Smooth muscle cell (in vitro differentiated cells): ENCODE data around the gene PTPN6. TPM values are rescaled to one million over a fixed set of nuclear protein-coding genes. Genes with fewer than 3 reads are reported as not detected.

Experiments used
- DNase-seq: peaks from one replicate; lab custom pipeline; 2025; ENCODE audit not compliant: unreplicated experiment; lab: John Stamatoyannopoulos, UW
- H2AFZ ChIP-seq: fragments of 200-600 bp; sonication (generic); 2 replicates; pipeline ENCODE4 v1.6.0; 2016; ENCODE audit warnings: antibody characterized with exemption, low read depth, mild to moderate bottlenecking
- H3F3A ChIP-seq: fragments of 200-600 bp; sonication (generic); 2 replicates; pipeline ENCODE4 v1.6.0; 2017; ENCODE audit warnings: antibody characterized with exemption, low read depth
- H3K27ac ChIP-seq: fragments of 200-600 bp; sonication (generic); 2 replicates; pipeline ENCODE4 v1.5.1; 2016; ENCODE audit warnings: low read depth, mild to moderate bottlenecking
- H3K27me3 ChIP-seq: fragments of 200-600 bp; sonication (generic); 2 replicates; pipeline ENCODE4 v1.6.1; 2016; ENCODE audit warnings: low read depth, mild to moderate bottlenecking
- H3K36me3 ChIP-seq: fragments of 200-600 bp; sonication (generic); 2 replicates; pipeline ENCODE4 v1.5.1; 2016; ENCODE audit warnings: low read depth
- H3K4me1 ChIP-seq: fragments of 200-600 bp; sonication (generic); 2 replicates; pipeline ENCODE4 v1.5.1; 2016; ENCODE audit warnings: low read depth
- H3K4me2 ChIP-seq: fragments of 200-600 bp; sonication (generic); 2 replicates; pipeline ENCODE4 v1.6.0; 2016; ENCODE audit warnings: mild to moderate bottlenecking
- H3K4me3 ChIP-seq: fragments of 200-600 bp; sonication (generic); 2 replicates; pipeline ENCODE4 v1.5.1; 2016; ENCODE audit warnings: mild to moderate bottlenecking
- H3K79me2 ChIP-seq: fragments of 200-600 bp; sonication (generic); 2 replicates; pipeline ENCODE4 v1.6.0; 2016; ENCODE audit warnings: low read depth, mild to moderate bottlenecking
- H3K9ac ChIP-seq: fragments of 200-600 bp; sonication (generic); 2 replicates; pipeline ENCODE4 v1.6.0; 2016; ENCODE audit warnings: low read depth
- H3K9me3 ChIP-seq: fragments of 200-600 bp; sonication (generic); replicated peaks from 2 replicates; pipeline ENCODE4 v1.5.1; 2016; ENCODE audit warnings: low read depth
- H4K20me1 ChIP-seq: fragments of 200-600 bp; sonication (generic); 2 replicates; pipeline ENCODE4 v1.6.0; 2016; ENCODE audit warnings: low read depth
- WGBS: methylation state at CpG from one replicate; pipeline ENCODE4 v1.1.7; 2016; ENCODE audit warnings: low lambda C conversion rate; 5-methylcytosine and 5-hydroxymethylcytosine counted together
- polyA plus RNA-seq: library from polyadenylated mRNA; unstranded; fragments of >200 nt; fragmentation: Nextera tagmentation; extraction: Ambion mirVana; gene quantifications from 2 replicates; pipeline ENCODE4 v1.2.1, GENCODE V29; 2016
- total RNA-seq: library from RNA; depleted of rRNA; stranded (reverse); fragments of >200 nt; gene quantifications from 2 replicates; pipeline ENCODE4 v1.2.3, GENCODE V29; 2014
- TF ChIP-seq, protein P1 (sequence below): fragments of 200-600 bp; sonication (generic); IDR thresholded peaks from 2 replicates; pipeline ENCODE4 v1.5.1; 2017; ENCODE audit warnings: borderline replicate concordance, mild to moderate bottlenecking, antibody characterized with exemption; ENCODE audit not compliant: insufficient read depth, poor library complexity, severe bottlenecking

Gene PTPN6
- total and polyA plus RNA-seq, 2 experiments from 2014 or later: 2.8 to 4.3 TPM

DNA sequence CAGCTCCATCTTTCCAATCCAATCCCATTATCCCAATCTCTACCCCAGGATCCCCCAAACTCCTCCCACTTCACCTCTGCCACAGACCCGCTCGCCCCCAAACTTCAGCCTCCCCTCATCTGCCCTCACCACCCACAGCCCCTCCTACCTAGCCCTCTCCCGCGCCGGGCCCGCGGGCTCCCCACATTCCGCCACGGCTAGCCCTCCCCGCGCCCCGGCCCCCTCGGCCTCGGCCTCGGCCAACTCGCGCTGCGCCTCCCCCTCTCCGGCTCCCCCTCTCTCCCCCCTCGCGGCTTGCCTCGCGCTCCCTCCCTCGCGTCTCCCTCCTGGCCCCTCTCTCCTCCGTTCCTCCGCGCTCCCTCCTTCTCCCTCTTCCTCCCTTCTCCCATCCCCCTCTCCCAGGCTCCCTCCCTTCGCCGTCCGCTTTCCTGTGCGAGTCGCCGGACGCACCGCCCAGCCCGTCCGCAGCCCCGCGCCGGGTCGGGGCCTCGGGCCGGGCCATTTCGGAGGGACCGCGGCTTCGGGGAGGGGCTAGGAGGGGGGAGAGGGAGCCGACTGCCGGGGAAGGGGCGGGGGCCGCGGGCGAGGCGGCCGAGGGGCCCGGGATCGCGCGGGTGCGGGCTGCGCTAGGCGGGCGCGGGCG lies 23.7 kb upstream of the PTPN6 start, which contains the start of gene ATN1:
Gene ATN1 (plus strand): TSS at position 581 of the 643 bp plus-strand sequence. CDS start 6,043 bp downstream, outside the sequence.
- H4K20me1 ChIP-seq: peaks cover 38% of the 10 kb centered on the region
- H3K4me3 ChIP-seq: peak within 1 kb of the TSS; percentile 98
- under 1% methylated on average over 21 of the region's 66 CpGs for WGBS
- peaks cover 42% of the 10 kb centered on the region for H3K4me1 ChIP-seq
- peak within 1 kb of the TSS; percentile 99 for H3K4me2 ChIP-seq
- peaks cover 55% of the 10 kb centered on the region for H3K79me2 ChIP-seq
- peaks cover 20% of the 10 kb centered on the region for H3F3A ChIP-seq
- H3K27ac ChIP-seq: peak within 1 kb of the TSS; percentile 77
- H3K9ac ChIP-seq: peak within 1 kb of the TSS; percentile 93
- TF ChIP-seq, protein P1, sequence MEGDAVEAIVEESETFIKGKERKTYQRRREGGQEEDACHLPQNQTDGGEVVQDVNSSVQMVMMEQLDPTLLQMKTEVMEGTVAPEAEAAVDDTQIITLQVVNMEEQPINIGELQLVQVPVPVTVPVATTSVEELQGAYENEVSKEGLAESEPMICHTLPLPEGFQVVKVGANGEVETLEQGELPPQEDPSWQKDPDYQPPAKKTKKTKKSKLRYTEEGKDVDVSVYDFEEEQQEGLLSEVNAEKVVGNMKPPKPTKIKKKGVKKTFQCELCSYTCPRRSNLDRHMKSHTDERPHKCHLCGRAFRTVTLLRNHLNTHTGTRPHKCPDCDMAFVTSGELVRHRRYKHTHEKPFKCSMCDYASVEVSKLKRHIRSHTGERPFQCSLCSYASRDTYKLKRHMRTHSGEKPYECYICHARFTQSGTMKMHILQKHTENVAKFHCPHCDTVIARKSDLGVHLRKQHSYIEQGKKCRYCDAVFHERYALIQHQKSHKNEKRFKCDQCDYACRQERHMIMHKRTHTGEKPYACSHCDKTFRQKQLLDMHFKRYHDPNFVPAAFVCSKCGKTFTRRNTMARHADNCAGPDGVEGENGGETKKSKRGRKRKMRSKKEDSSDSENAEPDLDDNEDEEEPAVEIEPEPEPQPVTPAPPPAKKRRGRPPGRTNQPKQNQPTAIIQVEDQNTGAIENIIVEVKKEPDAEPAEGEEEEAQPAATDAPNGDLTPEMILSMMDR: no peak
- DNase-seq: peak; percentile 55
- H3K27me3 ChIP-seq: no peaks in the 10 kb centered on the region
- no peaks in the 10 kb centered on the region for H3K9me3 ChIP-seq
- no peaks in the 10 kb centered on the region for H3K36me3 ChIP-seq
- peak within 1 kb of the TSS; percentile 67 for H2AFZ ChIP-seq

DNA sequence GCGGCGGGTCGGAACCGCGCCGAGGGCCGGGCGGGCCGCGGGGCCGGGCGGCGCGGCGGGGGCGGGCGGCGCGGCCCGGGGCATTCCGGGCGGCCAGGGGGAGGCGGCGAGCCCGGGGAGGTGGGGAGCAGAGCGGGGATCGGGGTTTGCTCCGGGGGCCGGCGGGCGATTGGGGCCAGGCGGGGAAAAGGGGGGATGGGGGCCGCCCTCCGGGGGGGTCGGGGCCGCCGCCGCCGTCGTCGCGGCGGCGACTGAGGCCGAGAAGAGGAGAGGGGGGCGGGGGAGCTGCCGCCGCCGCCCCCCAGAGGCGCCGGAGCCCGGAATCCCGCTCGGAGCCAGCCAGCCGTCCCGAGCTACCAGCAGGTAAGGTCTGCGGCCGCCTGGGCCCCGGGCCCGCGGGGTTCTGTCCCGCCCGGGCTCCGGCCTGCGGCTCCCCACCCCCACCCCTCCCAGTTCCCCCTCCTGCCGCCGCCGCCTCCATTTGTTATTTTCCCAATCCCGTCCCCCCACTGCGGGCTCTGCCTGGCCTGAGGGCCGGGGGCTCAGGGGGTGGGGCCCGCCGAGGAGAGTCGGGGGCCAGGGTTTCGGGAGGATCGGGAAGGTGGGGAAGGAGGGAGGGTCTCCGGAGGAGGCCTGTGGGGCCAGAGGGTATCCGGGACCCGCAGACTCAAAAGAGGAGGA lies 23.0 kb upstream of the PTPN6 start:
- Histone ChIP-seq H2AFZ (no peak overlapping the region), H3K79me2 (peaks cover 62% of the 10 kb centered on the region), H3K27me3 (no peaks in the 10 kb centered on the region), H3F3A (peaks cover 17% of the 10 kb centered on the region), H3K9ac (peak overlapping the region; percentile 90), H3K4me2 (peak overlapping the region; percentile 99), H3K27ac (peak overlapping the region; percentile 67), H3K9me3 (no peaks in the 10 kb centered on the region), H3K4me1 (peaks cover 42% of the 10 kb centered on the region), H3K4me3 (peak overlapping the region; percentile 98), H4K20me1 (peaks cover 44% of the 10 kb centered on the region), H3K36me3 (no peaks in the 10 kb centered on the region)
- 0% methylated on average over 7 of the region's 79 CpGs for WGBS
- TF ChIP-seq, protein P1: no peak
- no peak for DNase-seq

DNA sequence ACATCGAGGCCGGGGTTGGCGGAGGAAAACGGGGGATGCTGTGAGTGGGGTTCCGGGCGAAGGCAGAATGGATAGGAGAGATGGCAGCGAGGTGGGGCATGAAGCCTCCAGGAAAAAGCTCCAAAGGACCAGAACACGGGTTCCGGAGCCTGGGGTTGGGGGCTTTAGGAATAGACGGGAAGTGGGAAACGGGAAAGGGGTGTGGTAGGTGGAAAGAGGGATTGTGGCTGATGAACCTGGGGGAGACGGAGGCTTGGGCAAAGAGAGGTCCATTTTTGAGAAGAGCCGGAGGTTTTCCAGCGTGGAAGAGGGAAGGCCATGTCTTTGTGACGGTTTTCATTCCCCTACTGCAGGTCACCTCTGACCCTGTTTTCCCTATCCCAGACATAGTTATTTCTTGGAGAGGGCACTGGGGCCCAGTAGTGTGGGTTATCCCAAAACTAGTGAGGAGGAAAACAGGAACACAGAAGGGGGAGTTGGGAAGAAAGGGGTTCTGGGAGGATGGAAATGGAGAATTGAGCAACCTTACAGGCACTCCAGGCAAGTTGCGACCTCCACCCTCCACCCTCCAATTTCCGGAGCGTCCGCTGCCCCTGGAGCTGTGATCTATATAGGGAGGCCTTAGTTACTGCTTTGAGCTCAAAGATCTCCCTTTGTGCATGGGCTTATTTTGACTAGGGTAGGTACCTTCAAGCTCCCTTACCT lies 22.3 kb upstream of the PTPN6 start:
- peak overlapping the region; percentile 90 for H3K9ac ChIP-seq
- H3K9me3 ChIP-seq: no peaks in the 10 kb centered on the region
- H3K36me3 ChIP-seq: no peaks in the 10 kb centered on the region
- H2AFZ ChIP-seq: no peak overlapping the region
- peak overlapping the region; percentile 67 for H3K27ac ChIP-seq
- H3F3A ChIP-seq: peaks cover 17% of the 10 kb centered on the region
- 1% methylated on average over 19 of the region's 19 CpGs for WGBS
- H3K27me3 ChIP-seq: no peaks in the 10 kb centered on the region
- peak overlapping the region; percentile 98 for H3K4me3 ChIP-seq
- peaks cover 42% of the 10 kb centered on the region for H3K4me1 ChIP-seq
- TF ChIP-seq, protein P1: no peak
- peaks cover 68% of the 10 kb centered on the region for H3K79me2 ChIP-seq
- peaks cover 51% of the 10 kb centered on the region for H4K20me1 ChIP-seq
- no peak for DNase-seq
- peak overlapping the region; percentile 99 for H3K4me2 ChIP-seq
